Inferior parietal cortex (tissue), 1 donor: ENCODE measurements around the gene SPCS1.
"Not testable (repeated sequence)": the region's sequence is repeated elsewhere in the genome, so short reads cannot be mapped to it uniquely, and the experiment has no call there.

Experiments
- DNase-seq: peaks from one replicate; pipeline ENCODE4 v3.0.0-alpha.2; 2016; ENCODE audit errors: extremely low spot score

SPCS1 gene

GRCh38 chr3:52705688-52706686 lies at the start of gene SPCS1, which contains the start of gene GLT8D1:
Gene SPCS1 (plus strand): TSS chr3:52706106. CDS start chr3:52706247, 141 bp downstream.
Gene GLT8D1 (minus strand): TSS chr3:52705791. CDS start chr3:52700460, 5,331 bp downstream.
- DNase-seq, result peak; percentile 89

GRCh38 chr3:52660046-52660445 lies 45.9 kb upstream of the SPCS1 start:
- DNase-seq, result no peak

GRCh38 chr3:52663098-52663497 lies 42.8 kb upstream of the SPCS1 start:
- DNase-seq, result no peak

GRCh38 chr3:52670621-52671521 lies 35.0 kb upstream of the SPCS1 start:
- DNase-seq, result no peak

- DNase-seq, result no peak
Observed at GRCh38 chr3:52671676-52672075, 34.2 kb upstream of the SPCS1 start.

GRCh38 chr3:52676201-52676600 lies 29.7 kb upstream of the SPCS1 start:
- DNase-seq, result not testable (repeated sequence)

- no peak for DNase-seq
Observed at GRCh38 chr3:52678265-52679198, 27.4 kb upstream of the SPCS1 start.

- no peak for DNase-seq
Observed at GRCh38 chr3:52679199-52679538, 26.7 kb upstream of the SPCS1 start.

GRCh38 chr3:52679811-52680210 lies 26.1 kb upstream of the SPCS1 start:
- DNase-seq, result no peak

GRCh38 chr3:52681596-52681995 lies 24.3 kb upstream of the SPCS1 start:
- no peak for DNase-seq

GRCh38 chr3:52682016-52682415 lies 23.9 kb upstream of the SPCS1 start:
- no peak for DNase-seq

GRCh38 chr3:52683611-52684010 lies 22.3 kb upstream of the SPCS1 start:
- DNase-seq, result no peak

GRCh38 chr3:52684184-52684583 lies 21.7 kb upstream of the SPCS1 start:
- DNase-seq, result no peak

GRCh38 chr3:52685285-52685708 lies 20.6 kb upstream of the SPCS1 start:
- DNase-seq, result peak; percentile 63

- DNase-seq, result peak; percentile 96
Observed at GRCh38 chr3:52685709-52686691, 19.9 kb upstream of the SPCS1 start, which contains the start of the genes GNL3 and PBRM1. Gene GNL3 (plus strand): TSS chr3:52686032. CDS start chr3:52686093, 61 bp downstream. Gene PBRM1 (minus strand): TSS chr3:52685913.

- DNase-seq, result no peak
Observed at GRCh38 chr3:52688266-52688665, 17.6 kb upstream of the SPCS1 start.

- DNase-seq, result no peak
Observed at GRCh38 chr3:52689151-52689550, 16.8 kb upstream of the SPCS1 start.

- DNase-seq, result no peak
Observed at GRCh38 chr3:52690560-52690959, 15.3 kb upstream of the SPCS1 start.

GRCh38 chr3:52693071-52693470 lies 12.8 kb upstream of the SPCS1 start:
- DNase-seq, result no peak
